H9 (cell line): ENCODE data around the gene RADIL. TPM values are rescaled to one million over a fixed set of nuclear protein-coding genes. Genes with fewer than 3 reads are reported as not detected.

Experiments
- DNase-seq: peaks from one replicate; pipeline ENCODE4 v3.0.0-alpha.2; 2017
- H2AFZ ChIP-seq: one replicate; pipeline ENCODE4 v1.6.1; 2013; ENCODE audit warnings: mild to moderate bottlenecking, low read length, control low read depth, moderate library complexity
- H2AK5ac ChIP-seq: 2 replicates; pipeline ENCODE4 v1.6.1; 2013; ENCODE audit warnings: low read length, control low read depth, mixed read lengths; ENCODE audit not compliant: insufficient read length
- H2BK120ac ChIP-seq: one replicate; pipeline ENCODE4 v1.6.1; 2013; ENCODE audit warnings: low read depth, mild to moderate bottlenecking, low read length, control low read depth, inconsistent platforms; ENCODE audit not compliant: poor library complexity, severe bottlenecking
- H2BK12ac ChIP-seq: 2 replicates; pipeline ENCODE4 v1.6.1; 2013; ENCODE audit warnings: low read length, control low read depth, mixed read lengths, low read depth; ENCODE audit not compliant: insufficient read length
- H2BK15ac ChIP-seq: 2 replicates; pipeline ENCODE4 v1.6.1; 2013; ENCODE audit warnings: low read depth, low read length, control low read depth
- H2BK20ac ChIP-seq: one replicate; pipeline ENCODE4 v1.6.1; 2013; ENCODE audit warnings: low read depth, mild to moderate bottlenecking, low read length, control low read depth, inconsistent platforms; ENCODE audit not compliant: poor library complexity, severe bottlenecking
- H2BK5ac ChIP-seq: 2 replicates; pipeline ENCODE4 v1.6.1; 2013; ENCODE audit warnings: low read length, control low read depth, mixed read lengths; ENCODE audit not compliant: insufficient read length
- H3K14ac ChIP-seq: 2 replicates; pipeline ENCODE4 v1.6.1; 2013; ENCODE audit warnings: low read length, control low read depth; ENCODE audit not compliant: insufficient read depth
- H3K18ac ChIP-seq: 2 replicates; pipeline ENCODE4 v1.6.1; 2013; ENCODE audit warnings: low read depth, mild to moderate bottlenecking, mixed read lengths, low read length, control low read depth; ENCODE audit not compliant: insufficient read length
- H3K23ac ChIP-seq: 2 replicates; pipeline ENCODE4 v1.6.1; 2013; ENCODE audit warnings: low read length, control low read depth, mixed read lengths, low read depth; ENCODE audit not compliant: insufficient read length
- H3K23me2 ChIP-seq: 2 replicates; pipeline ENCODE4 v1.6.1; 2013; ENCODE audit warnings: low read depth, mild to moderate bottlenecking, mixed read lengths, low read length, control low read depth; ENCODE audit not compliant: insufficient read length, poor library complexity, severe bottlenecking
- H3K27ac ChIP-seq: 2 replicates; pipeline ENCODE4 v1.5.1; 2013; ENCODE audit warnings: low read length, control low read depth, mixed read lengths, low read depth; ENCODE audit not compliant: insufficient read length
- H3K27me3 ChIP-seq: 2 replicates; pipeline ENCODE4 v1.6.1; 2013; ENCODE audit warnings: low read length, control low read depth, inconsistent platforms; ENCODE audit not compliant: insufficient read depth
- H3K4ac ChIP-seq: 2 replicates; pipeline ENCODE4 v1.6.1; 2013; ENCODE audit warnings: low read depth, mild to moderate bottlenecking, control low read depth, inconsistent platforms, low read length, moderate library complexity
- H3K4me1 ChIP-seq: 2 replicates; pipeline ENCODE4 v1.6.1; 2013; ENCODE audit warnings: low read length, control low read depth, inconsistent platforms; ENCODE audit not compliant: insufficient read depth
- H3K4me2 ChIP-seq: 2 replicates; pipeline ENCODE4 v1.6.1; 2013; ENCODE audit warnings: low read length, control low read depth, mixed read lengths; ENCODE audit not compliant: insufficient read length, insufficient read depth
- H3K56ac ChIP-seq: 2 replicates; pipeline ENCODE4 v1.6.1; 2013; ENCODE audit warnings: low read depth, mild to moderate bottlenecking, mixed read lengths, low read length, control low read depth; ENCODE audit not compliant: insufficient read length
- H3K79me1 ChIP-seq: 2 replicates; pipeline ENCODE4 v1.6.1; 2013; ENCODE audit warnings: low read depth, mild to moderate bottlenecking, moderate library complexity, low read length, control low read depth, inconsistent platforms; ENCODE audit not compliant: insufficient read depth, poor library complexity, severe bottlenecking
- H3K79me2 ChIP-seq: 2 replicates; pipeline ENCODE4 v1.6.1; 2013; ENCODE audit warnings: low read length, control low read depth, inconsistent platforms; ENCODE audit not compliant: insufficient read depth
- H3K9ac ChIP-seq: 2 replicates; pipeline ENCODE4 v1.6.1; 2013; ENCODE audit warnings: low read length, control low read depth, mixed read lengths; ENCODE audit not compliant: insufficient read length; ENCODE audit errors: extremely low read depth
- H3K9me3 ChIP-seq: one replicate; pipeline ENCODE4 v1.6.1; 2013; ENCODE audit warnings: low read depth, low read length, inconsistent platforms; ENCODE audit not compliant: control insufficient read depth
- H3T11ph ChIP-seq: one replicate; pipeline ENCODE4 v1.6.1; 2013; ENCODE audit warnings: mild to moderate bottlenecking, low read length, control low read depth, inconsistent platforms
- H4K20me1 ChIP-seq: one replicate; pipeline ENCODE4 v1.6.1; 2013; ENCODE audit not compliant: control insufficient read depth, insufficient read length, insufficient read depth
- H4K5ac ChIP-seq: 2 replicates; pipeline ENCODE4 v1.6.1; 2013; ENCODE audit warnings: low read depth, mild to moderate bottlenecking, mixed read lengths, low read length, control low read depth; ENCODE audit not compliant: insufficient read length
- H4K8ac ChIP-seq: replicated peaks from 2 replicates; pipeline ENCODE4 v1.6.1; 2013; ENCODE audit warnings: low read length, control low read depth, mixed read lengths, low read depth; ENCODE audit not compliant: insufficient read length
- H4K91ac ChIP-seq: 2 replicates; pipeline ENCODE4 v1.6.1; 2013; ENCODE audit warnings: low read depth, mild to moderate bottlenecking, moderate library complexity, mixed read lengths, low read length, control low read depth; ENCODE audit not compliant: insufficient read length
- H3K27ac Mint-ChIP-seq, 3 experiments: 2 replicates in 2 of 3; 3 replicates in 1 of 3; pipeline ENCODE4 v1.8.0; 2020 to 2021; ENCODE audit warnings: mixed read lengths in 3 of 3, mild to moderate bottlenecking in 1 of 3, moderate library complexity in 1 of 3
- H3K27me3 Mint-ChIP-seq: 2 replicates; pipeline ENCODE4 v1.8.0; 2021; ENCODE audit warnings: low read depth, mild to moderate bottlenecking, moderate library complexity, mixed read lengths
- H3K36me3 Mint-ChIP-seq, 3 experiments: 2 replicates in 2 of 3; 3 replicates in 1 of 3; pipeline ENCODE4 v1.8.0; 2020 to 2021; ENCODE audit warnings: low read depth in 3 of 3, mixed read lengths in 3 of 3; ENCODE audit not compliant: insufficient read depth in 1 of 3
- H3K4me1 Mint-ChIP-seq, 2 experiments: 2 replicates each; pipeline ENCODE4 v1.8.0; 2020; ENCODE audit warnings: mixed read lengths in 2 of 2
- H3K4me3 Mint-ChIP-seq, 2 experiments: 2 replicates in 1 of 2; 3 replicates in 1 of 2; pipeline ENCODE4 v1.8.0; 2020 to 2021; ENCODE audit warnings: mild to moderate bottlenecking in 2 of 2, mixed read lengths in 2 of 2, moderate library complexity in 1 of 2
- H3K9me3 Mint-ChIP-seq, 2 experiments: 2 replicates in 1 of 2; 3 replicates in 1 of 2; pipeline ENCODE4 v1.8.0; 2020; ENCODE audit warnings: mild to moderate bottlenecking in 2 of 2, mixed read lengths in 2 of 2, moderate library complexity in 1 of 2
- CTCF ChIP-seq: fragments of 200-600 bp; sonication (generic); conservative IDR thresholded peaks from 3 replicates; pipeline ENCODE4 v1.8.0; 2021; ENCODE audit warnings: antibody characterized with exemption, mild to moderate bottlenecking
- WGBS: extraction: QIAGEN DNeasy Blood & Tissue Kit; methylation state at CpG from one replicate; pipeline ENCODE4 v1.1.7; 2013; ENCODE audit warnings: missing lambda C conversion rate, low lambda C conversion rate, mixed read lengths; ENCODE audit not compliant: insufficient read length; ENCODE audit errors: extremely low coverage; 5-methylcytosine and 5-hydroxymethylcytosine counted together
- total RNA-seq: library from RNA; stranded (reverse); gene quantifications from 2 replicates; pipeline ENCODE4 v1.2.1, GENCODE V29; 2021

The RADIL gene
- total RNA-seq, 1 experiment from 2014 or later, result 4.7 TPM

GRCh38 chr7:4800926-4801838 is 82.3 kb downstream of the RADIL start:
- no peak for TF ChIP-seq CTCF
- Histone ChIP-seq H3K9ac (no peak overlapping the region), H4K20me1 (no peaks in the 10 kb centered on the region), H3K4ac (no peak overlapping the region), H3K56ac (no peak overlapping the region), H3K9me3 (no peaks in the 10 kb centered on the region), H3K79me2 (no peaks in the 10 kb centered on the region), H2BK5ac (no peak overlapping the region), H3K4me2 (no peak overlapping the region), H4K8ac (no peak overlapping the region), H3K27me3 (no peaks in the 10 kb centered on the region), H2BK12ac (no peak overlapping the region), H2AK5ac (no peak overlapping the region), H2BK15ac (no peak overlapping the region), H2BK20ac (no peak overlapping the region), H4K91ac (no peak overlapping the region), H3T11ph (no peak overlapping the region), H3K27ac (no peak overlapping the region), H3K79me1 (no peaks in the 10 kb centered on the region), H3K23ac (no peak overlapping the region), H4K5ac (no peak overlapping the region), H3K18ac (no peak overlapping the region), H3K23me2 (no peaks in the 10 kb centered on the region), H2AFZ (no peak overlapping the region), H2BK120ac (no peak overlapping the region), H3K4me1 (no peaks in the 10 kb centered on the region), H3K14ac (no peak overlapping the region)
- H3K4me3 Mint-ChIP-seq, result no peak overlapping the region; a peak in 1 of 5 replicates
- DNase-seq, result no peak
- H3K4me1 Mint-ChIP-seq, result peaks cover 6% of the 10 kb centered on the region in 2 experiments
- peaks cover 2% of the 10 kb centered on the region for H3K27me3 Mint-ChIP-seq
- H3K27ac Mint-ChIP-seq, result peak overlapping the region in 1 of 3 experiments; percentile 31; a peak in 1 of 7 replicates
- peaks cover 0 to under 1% of the 10 kb centered on the region in 2 experiments; a peak in 1 of 5 replicates for H3K9me3 Mint-ChIP-seq
- H3K36me3 Mint-ChIP-seq, result peaks cover 0 to 4% (median 0%) of the 10 kb centered on the region in 3 experiments; a peak in 1 of 7 replicates
- WGBS, result no CpG with 5 or more reads among the region's 27 CpGs
